ENCODE measurements around the gene RPA3.

- TF ChIP-seq YY1 (IDR thresholded peaks at IDR 0.05; ENCODE audit: insufficient read depth, insufficient read length) (no peak), SUZ12 (IDR thresholded peaks at IDR 0.05; ENCODE audit: extremely low read depth, insufficient read depth, insufficient read length) (no peak)
Measured at GRCh38 chr7:7737674-7738073, 19.3 kb upstream of the RPA3 start.
